OCI-M1 (cell line): Measurements from ENCODE around the gene AGER.
A peak's percentile ranks its signal among the peaks of the same experiment; 100 is the strongest.
"Not testable (repeated sequence)": the region's sequence is repeated elsewhere in the genome, so short reads cannot be mapped to it uniquely, and the experiment has no call there.

Experiments
- DNase-seq: peaks from one replicate; lab custom pipeline; 2025; lab: John Stamatoyannopoulos, UW

AGER gene

DNA sequence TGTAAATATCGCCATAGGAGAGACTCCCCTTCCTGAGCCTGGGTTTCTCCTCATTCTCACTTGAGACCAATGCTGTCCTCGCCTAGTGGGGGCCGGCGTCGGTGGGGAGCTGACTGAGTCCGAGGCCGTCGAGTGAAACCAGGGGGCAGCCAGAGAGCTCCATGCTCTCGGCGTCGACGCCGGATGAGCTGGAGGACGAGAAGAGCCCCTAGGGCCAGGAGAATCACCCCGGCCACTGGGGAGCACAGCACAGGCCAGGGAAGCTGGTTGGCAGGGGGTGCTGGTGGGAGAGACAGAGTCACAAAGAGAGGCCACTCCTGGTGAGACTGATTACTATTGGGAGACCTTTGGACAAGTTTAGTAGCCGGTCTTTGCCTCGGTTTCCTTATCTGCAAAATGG is 14.8 kb upstream of the AGER start:
- DNase-seq, result no peak

DNA sequence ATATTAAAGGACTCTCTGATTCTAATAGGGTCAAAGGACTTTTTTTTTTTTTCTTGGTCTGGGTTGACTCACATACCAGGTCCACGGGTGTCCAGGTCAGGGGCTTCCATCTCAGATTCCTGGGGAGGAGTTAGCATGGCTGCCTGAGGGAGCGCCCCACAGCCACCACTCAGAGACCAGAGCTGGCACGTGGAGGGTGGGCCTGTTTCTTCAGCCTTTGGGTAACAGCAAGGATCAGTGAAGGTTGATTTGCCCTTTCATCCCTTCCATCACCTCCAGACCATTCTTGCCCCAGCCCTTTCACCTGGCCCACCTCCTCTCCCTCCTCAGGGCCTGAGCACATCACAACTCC is 14.3 kb upstream of the AGER start:
- no peak for DNase-seq

DNA sequence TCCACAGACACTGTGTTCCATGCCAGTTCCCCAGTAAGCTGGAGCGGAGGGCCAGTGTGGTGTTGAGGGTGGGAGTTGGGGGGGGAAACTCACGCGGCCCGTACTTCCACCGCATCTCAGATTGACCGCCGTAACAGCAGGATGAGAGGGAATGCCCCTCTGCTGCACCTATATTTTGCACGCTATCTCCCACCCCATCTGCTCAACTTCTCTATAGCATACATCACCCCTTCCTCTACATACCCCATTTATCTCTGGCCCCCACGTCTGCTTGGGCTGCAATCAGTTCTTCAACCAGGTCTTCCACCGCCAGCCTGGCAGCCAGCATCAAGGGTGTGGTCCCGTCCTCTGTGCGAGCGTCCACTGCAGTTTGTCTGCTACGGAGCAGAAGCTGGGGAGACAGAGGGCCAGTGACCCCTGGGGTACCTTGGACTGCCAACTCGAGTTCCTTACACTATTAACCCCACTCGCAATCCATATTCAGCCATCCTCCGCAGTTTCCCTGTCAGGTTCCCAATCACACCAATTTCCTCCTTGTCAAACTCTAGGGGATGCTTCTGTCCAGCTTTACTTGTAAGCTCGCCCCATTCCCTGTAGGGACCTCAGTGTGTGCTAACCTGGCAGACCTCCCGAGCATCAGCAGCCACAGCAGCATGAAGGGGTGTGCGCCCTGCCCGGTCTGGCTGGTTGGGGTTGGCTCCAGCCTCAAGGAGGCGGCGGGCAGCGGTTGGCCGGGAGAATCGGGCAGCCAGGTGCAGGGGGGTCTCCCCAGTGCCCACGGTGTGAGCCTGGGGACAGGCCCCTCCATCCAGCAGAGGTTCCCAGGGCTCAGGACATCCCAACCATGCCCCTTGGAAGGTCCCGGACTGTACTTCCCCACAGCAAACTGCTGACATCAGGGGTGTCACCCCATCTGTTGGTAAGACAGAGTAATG is 12.9 kb upstream of the AGER start:
- no peak for DNase-seq

GRCh38 chr6:32195902-32196681 is 12.0 kb upstream of the AGER start:
- DNase-seq, result peak; percentile 92

- peak; percentile 100 for DNase-seq
These were observed 11.5 kb upstream of the AGER start for GRCh38 chr6:32195652-32195901.

DNA sequence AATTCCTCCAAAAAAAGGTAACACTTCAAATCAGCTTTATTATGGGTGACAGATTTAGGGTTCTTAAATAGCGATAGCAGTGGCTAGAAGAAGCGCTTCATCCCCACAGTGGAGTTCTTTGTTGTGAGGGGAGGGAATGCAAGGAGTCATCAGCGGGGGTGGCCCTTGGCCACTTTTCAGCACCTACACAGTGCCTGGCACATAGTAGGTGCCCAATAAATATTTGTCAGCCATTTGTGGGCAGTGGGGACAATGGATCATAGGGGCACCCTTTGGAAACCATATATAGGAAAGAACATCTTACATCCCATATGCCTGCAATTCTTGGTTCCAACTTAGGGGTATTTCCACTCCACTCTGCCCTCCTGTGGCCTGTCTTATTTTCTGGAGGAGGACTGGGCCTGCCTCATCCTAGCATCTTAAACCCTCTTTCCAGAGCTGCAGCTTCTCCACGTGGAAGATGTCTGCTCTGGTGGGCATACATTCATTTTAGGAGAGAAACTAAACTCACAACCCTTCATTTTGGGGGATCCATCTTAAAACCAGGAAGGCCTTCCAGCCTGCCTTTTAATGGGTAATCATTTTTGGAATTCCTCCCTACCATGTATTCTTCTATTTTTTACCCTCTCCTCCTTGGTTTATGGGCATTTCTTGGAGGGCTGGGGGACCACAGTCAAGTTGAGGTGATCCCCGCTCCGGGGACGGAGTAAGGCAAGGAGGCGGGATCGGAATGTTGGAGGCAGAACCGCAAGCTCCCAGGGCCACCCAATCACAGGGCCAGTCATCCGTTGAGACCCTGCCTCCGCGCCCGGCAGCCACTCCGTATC is 11.0 kb upstream of the AGER start:
- DNase-seq, result peak; percentile 85

- no peak for DNase-seq
These were observed 10.3 kb upstream of the AGER start for GRCh38 chr6:32194388-32194787.

GRCh38 chr6:32193096-32193495 is 9.0 kb upstream of the AGER start:
- not testable (repeated sequence) for DNase-seq

GRCh38 chr6:32192608-32193039 is 8.6 kb upstream of the AGER start, which contains the start of gene GPSM3:
Gene GPSM3, minus strand, starts transcription at chr6:32192643. Its CDS starts 130 bp downstream, at chr6:32192513.
- peak; percentile 93 for DNase-seq

- DNase-seq, result no peak
These were observed 7.9 kb upstream of the AGER start for GRCh38 chr6:32191696-32192607.

DNA sequence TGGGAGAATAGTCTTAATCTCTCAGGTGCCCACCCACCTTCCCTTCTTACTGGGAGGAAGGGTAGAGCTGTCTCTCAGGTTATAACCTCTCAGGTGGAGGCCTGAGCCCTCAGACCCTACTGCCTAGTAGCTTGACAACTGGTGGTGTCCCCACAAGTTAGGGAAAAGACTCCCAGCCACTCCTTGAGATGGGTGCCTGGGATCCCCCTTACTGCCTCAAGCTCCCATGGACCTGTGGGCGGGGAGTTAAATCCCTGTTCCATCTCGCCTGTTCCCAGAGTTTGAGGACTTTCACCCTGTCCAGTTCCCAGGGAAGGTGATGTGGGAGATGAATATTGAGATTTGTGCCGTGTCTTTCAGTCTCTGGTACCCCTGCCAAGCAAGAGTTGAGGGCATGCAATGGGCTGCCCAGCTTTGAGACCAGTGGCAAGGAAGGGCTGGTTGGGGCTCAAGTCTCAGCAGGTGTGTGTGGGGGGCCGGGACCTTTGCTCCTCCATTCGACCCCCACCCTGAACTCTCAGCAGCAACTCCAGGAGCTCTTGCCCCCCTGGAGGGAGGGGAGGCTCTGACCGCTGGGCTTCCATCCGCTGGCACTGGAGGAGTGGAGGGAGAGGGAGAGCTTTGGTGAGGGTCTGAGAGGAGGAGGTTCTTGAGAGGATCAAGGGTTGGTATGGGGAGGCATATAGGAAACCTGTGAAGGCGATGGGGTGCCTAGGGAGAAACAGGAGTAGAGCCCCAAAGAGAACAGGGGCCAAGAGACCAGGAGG is 7.0 kb upstream of the AGER start:
- no peak for DNase-seq

DNA sequence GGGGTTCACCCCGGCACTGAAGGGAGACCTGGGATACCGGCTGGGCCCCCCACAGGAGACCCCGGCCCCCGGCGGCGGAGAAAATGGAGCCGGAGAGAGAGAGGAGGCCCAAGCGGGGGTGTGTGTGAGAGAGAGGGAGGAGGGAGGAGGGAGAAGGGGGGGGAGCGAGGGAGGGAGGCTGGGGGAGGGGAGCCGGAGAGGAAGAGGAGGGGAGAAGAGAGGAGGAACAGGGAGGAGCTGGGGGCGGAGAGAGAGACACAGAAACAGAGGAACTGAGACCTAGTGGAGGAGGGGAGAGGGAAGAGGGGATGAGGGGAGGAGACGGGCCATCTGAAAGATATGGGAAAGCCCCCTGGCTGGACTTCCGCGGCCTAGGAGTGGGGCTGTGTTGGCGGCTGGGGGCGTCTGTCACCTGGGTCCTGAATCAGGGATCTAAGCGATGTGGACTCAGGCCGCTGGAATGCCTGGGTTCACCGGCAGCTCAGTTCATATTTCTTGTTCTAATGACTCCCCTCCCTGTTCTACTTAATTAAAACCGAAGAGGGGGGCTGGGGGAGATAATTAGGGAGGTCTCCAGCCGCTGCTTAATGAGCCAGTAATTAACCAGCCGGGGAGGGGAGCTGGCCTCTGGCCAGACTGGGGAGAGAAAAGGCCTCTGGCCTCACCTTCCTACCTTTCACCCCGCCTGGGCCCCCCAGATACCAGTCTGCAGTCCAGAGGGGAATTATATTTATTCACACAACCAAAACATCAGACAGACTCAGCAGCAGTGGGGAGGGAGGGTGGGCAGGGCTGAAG is 6.2 kb upstream of the AGER start, which contains the start of gene PBX2:
PBX2 (minus strand) TSS at position 149 of the 798 bp plus-strand sequence. CDS start 287 bp downstream, outside the sequence.
- DNase-seq, result peak; percentile 98

- DNase-seq, result no peak
These were observed 5.6 kb upstream of the AGER start for GRCh38 chr6:32189742-32190053.

- no peak for DNase-seq
These were observed 5.2 kb upstream of the AGER start for GRCh38 chr6:32189069-32189741.

DNA sequence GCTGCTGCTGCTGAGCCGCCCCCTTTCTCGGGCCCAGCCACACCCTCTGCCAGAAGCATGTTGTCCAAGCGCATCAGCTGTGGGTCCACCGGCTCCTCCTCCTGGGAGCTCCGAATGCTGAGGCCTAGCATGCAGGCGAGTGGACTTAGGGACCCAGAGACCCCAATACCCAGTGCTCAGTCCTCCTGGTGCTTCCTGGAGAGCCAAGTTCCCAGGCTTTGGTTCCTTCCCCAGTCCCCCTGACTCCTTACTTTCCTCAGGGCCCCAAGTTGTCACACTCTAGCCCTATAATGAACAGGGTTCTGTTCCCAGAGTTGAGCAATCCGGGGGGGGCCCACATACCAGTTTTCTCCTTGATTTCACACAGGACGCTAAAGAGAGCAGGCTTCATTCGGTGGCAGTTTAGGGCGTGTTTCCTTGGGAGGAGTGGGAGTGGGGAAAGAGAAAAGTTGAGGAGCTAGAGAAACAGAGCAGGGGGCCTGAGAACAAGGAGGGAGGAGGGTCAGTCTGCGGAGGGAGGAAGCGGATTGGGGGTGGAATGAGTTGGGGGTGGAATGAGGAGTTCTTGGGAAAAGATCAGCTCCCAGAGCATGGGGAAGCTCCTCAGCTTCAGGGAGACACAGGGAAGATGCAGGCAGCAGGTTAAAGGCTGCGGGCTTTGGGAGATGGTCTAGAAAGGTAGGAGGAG is 4.5 kb upstream of the AGER start:
- DNase-seq, result no peak

- DNase-seq, result not testable (repeated sequence)
These were observed 3.8 kb upstream of the AGER start for GRCh38 chr6:32187725-32188380.

DNA sequence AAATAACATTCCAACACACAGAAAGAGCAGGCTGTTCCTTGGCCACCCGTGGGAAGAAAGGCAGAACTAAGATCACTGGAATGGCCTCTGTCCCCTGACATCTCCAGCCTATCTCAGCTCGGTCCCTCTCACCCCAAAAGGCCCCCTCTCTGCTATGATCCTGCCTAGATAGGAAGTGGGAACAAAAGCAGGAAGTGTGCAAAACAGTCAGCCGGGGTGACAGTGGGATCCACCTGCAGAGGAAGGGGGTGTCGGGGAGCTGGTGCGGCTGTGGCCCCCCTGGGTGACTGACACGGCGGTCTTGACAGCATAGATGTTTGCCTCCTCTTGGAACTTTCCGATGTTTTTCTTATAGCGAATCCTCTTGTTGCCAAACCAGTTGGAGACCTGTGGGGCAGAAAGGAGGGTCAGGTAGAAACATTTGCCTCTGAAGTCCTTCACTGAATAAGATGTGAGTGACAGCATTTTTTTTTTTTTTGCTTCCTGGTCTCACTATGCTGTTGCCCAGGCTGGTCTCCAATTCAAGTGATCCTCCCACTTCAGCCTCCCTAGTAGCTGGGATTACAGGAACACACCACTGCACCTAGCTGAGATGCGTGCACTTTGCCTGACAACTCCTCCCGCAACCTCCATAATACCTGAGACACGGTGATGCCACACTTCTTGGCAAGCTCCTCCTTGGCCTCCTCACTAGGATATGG is 3.1 kb upstream of the AGER start:
- DNase-seq, result no peak
